HUES6 (cell line): ENCODE measurements around the gene ABCC1.
"Not testable (repeated sequence)": the region's sequence is repeated elsewhere in the genome, so short reads cannot be mapped to it uniquely, and the experiment has no call there.

ENCODE experiments used
- H3K27ac ChIP-seq: 2 replicates; pipeline ENCODE4 v1.7.0; 2013; ENCODE audit warnings: low read depth, mild to moderate bottlenecking, low read length, inconsistent platforms
- H3K27me3 ChIP-seq: 2 replicates; pipeline ENCODE4 v1.6.1; 2013; ENCODE audit warnings: low read length; ENCODE audit not compliant: control insufficient read depth, insufficient read depth
- H3K36me3 ChIP-seq: 2 replicates; pipeline ENCODE4 v1.6.1; 2013; ENCODE audit warnings: low read length; ENCODE audit not compliant: control insufficient read depth, insufficient read depth
- H3K4me1 ChIP-seq: 2 replicates; pipeline ENCODE4 v1.6.1; 2013; ENCODE audit warnings: low read length; ENCODE audit not compliant: control insufficient read depth, insufficient read depth
- H3K4me3 ChIP-seq: 2 replicates; pipeline ENCODE4 v1.5.1; 2013; ENCODE audit warnings: low read depth, low read length
- H3K9ac ChIP-seq: one replicate; pipeline ENCODE4 v1.6.1; 2013; ENCODE audit warnings: mild to moderate bottlenecking, low read length
- H3K9me3 ChIP-seq: 2 replicates; pipeline ENCODE4 v1.6.1; 2013; ENCODE audit warnings: low read depth, low read length; ENCODE audit not compliant: control insufficient read depth, insufficient read depth

The ABCC1 gene

GRCh38 chr16:16176328-16176727 is 226.9 kb downstream of the ABCC1 start:
- Histone ChIP-seq H3K27me3 (no peaks in the 10 kb centered on the region), H3K27ac (no peak overlapping the region), H3K9ac (no peak overlapping the region), H3K36me3 (no peaks in the 10 kb centered on the region), H3K4me3 (no peak overlapping the region), H3K4me1 (no peaks in the 10 kb centered on the region), H3K9me3 (peaks cover 11% of the 10 kb centered on the region)

GRCh38 chr16:16178455-16179162 is 229.2 kb downstream of the ABCC1 start:
- no peaks in the 10 kb centered on the region for H3K36me3 ChIP-seq
- no peak overlapping the region for H3K27ac ChIP-seq
- H3K4me1 ChIP-seq: no peaks in the 10 kb centered on the region
- H3K27me3 ChIP-seq: no peaks in the 10 kb centered on the region
- H3K9me3 ChIP-seq: peaks cover 11% of the 10 kb centered on the region
- no peak overlapping the region for H3K4me3 ChIP-seq
- H3K9ac ChIP-seq: no peak overlapping the region

- H3K9ac ChIP-seq, H3K36me3 ChIP-seq, H3K27ac ChIP-seq, H3K4me3 ChIP-seq, H3K27me3 ChIP-seq, H3K9me3 ChIP-seq, H3K4me1 ChIP-seq: not testable (repeated sequence)
Observed at GRCh38 chr16:16181748-16182147, 232.3 kb downstream of the ABCC1 start.

GRCh38 chr16:16182918-16183317 is 233.5 kb downstream of the ABCC1 start:
- no peaks in the 10 kb centered on the region for H3K27me3 ChIP-seq

GRCh38 chr16:16183562-16183961 is 234.1 kb downstream of the ABCC1 start:
- H3K9me3 ChIP-seq: peaks cover under 1% of the 10 kb centered on the region
- H3K27me3 ChIP-seq: no peaks in the 10 kb centered on the region
- H3K4me3 ChIP-seq: no peak overlapping the region
- H3K36me3 ChIP-seq: no peaks in the 10 kb centered on the region
- H3K9ac ChIP-seq: no peak overlapping the region
- no peak overlapping the region for H3K27ac ChIP-seq
- no peaks in the 10 kb centered on the region for H3K4me1 ChIP-seq

More at GRCh38 chr16:16182918-16183317, 233.5 kb downstream of the ABCC1 start:
- Histone ChIP-seq H3K36me3 (no peaks in the 10 kb centered on the region), H3K4me3 (no peak overlapping the region), H3K9me3 (peaks cover 4% of the 10 kb centered on the region), H3K9ac (no peak overlapping the region), H3K4me1 (no peaks in the 10 kb centered on the region), H3K27ac (no peak overlapping the region)

- no peaks in the 10 kb centered on the region for H3K27me3 ChIP-seq
- H3K4me1 ChIP-seq: no peaks in the 10 kb centered on the region
- no peak overlapping the region for H3K27ac ChIP-seq
- H3K9ac ChIP-seq: no peak overlapping the region
- no peaks in the 10 kb centered on the region; the same call in 1 of the 2 replicates for H3K9me3 ChIP-seq
- no peaks in the 10 kb centered on the region for H3K36me3 ChIP-seq
- no peak overlapping the region for H3K4me3 ChIP-seq
Observed at GRCh38 chr16:16184594-16184993, 235.2 kb downstream of the ABCC1 start.

- H3K4me3 ChIP-seq: no peak overlapping the region
- no peak overlapping the region for H3K27ac ChIP-seq
- H3K4me1 ChIP-seq: no peaks in the 10 kb centered on the region
- H3K9me3 ChIP-seq: no peaks in the 10 kb centered on the region; the same call in 1 of the 2 replicates
- no peaks in the 10 kb centered on the region for H3K36me3 ChIP-seq
- no peaks in the 10 kb centered on the region for H3K27me3 ChIP-seq
- no peak overlapping the region for H3K9ac ChIP-seq
Observed at GRCh38 chr16:16185095-16185494, 235.7 kb downstream of the ABCC1 start.

GRCh38 chr16:16186820-16187219 is 237.4 kb downstream of the ABCC1 start:
- no peak overlapping the region for H3K27ac ChIP-seq
- no peaks in the 10 kb centered on the region for H3K36me3 ChIP-seq
- no peaks in the 10 kb centered on the region for H3K27me3 ChIP-seq
- no peaks in the 10 kb centered on the region for H3K9me3 ChIP-seq
- no peak overlapping the region for H3K4me3 ChIP-seq
- no peak overlapping the region for H3K9ac ChIP-seq
- peaks cover 4% of the 10 kb centered on the region; the same call in 1 of the 2 replicates for H3K4me1 ChIP-seq

- Histone ChIP-seq H3K4me3 (no peak overlapping the region), H3K4me1 (peaks cover 7% of the 10 kb centered on the region; the same call in 1 of the 2 replicates), H3K27ac (no peak overlapping the region), H3K36me3 (no peaks in the 10 kb centered on the region), H3K9me3 (no peaks in the 10 kb centered on the region), H3K9ac (no peak overlapping the region), H3K27me3 (no peaks in the 10 kb centered on the region)
Observed at GRCh38 chr16:16188827-16189226, 239.4 kb downstream of the ABCC1 start.

- Histone ChIP-seq H3K9ac (no peak overlapping the region), H3K9me3 (no peaks in the 10 kb centered on the region), H3K36me3 (no peaks in the 10 kb centered on the region), H3K27me3 (no peaks in the 10 kb centered on the region), H3K4me1 (peaks cover 7% of the 10 kb centered on the region; the same call in 1 of the 2 replicates), H3K27ac (no peak overlapping the region), H3K4me3 (no peak overlapping the region)
Observed at GRCh38 chr16:16189842-16190241, 240.4 kb downstream of the ABCC1 start.

GRCh38 chr16:16190546-16190945 is 241.1 kb downstream of the ABCC1 start:
- Histone ChIP-seq H3K36me3 (no peaks in the 10 kb centered on the region), H3K9me3 (no peaks in the 10 kb centered on the region)

More at GRCh38 chr16:16190546-16190945, 241.1 kb downstream of the ABCC1 start:
- peaks cover 7% of the 10 kb centered on the region; the same call in 1 of the 2 replicates for H3K4me1 ChIP-seq
- H3K27ac ChIP-seq: no peak overlapping the region
- H3K4me3 ChIP-seq: no peak overlapping the region
- H3K9ac ChIP-seq: no peak overlapping the region
- H3K27me3 ChIP-seq: no peaks in the 10 kb centered on the region
